HCT116 (cell line): ENCODE data around the gene GCK. TPM values are rescaled to one million over a fixed set of nuclear protein-coding genes. Genes with fewer than 3 reads are reported as not detected.
A peak's percentile ranks its signal among the peaks of the same experiment; 100 is the strongest.

Experiments
- ATAC-seq: fragments of 200-7000 bp; cut with Tn5 transposase; 2 replicates; pipeline ENCODE4 v1.9.1; 2020; ENCODE audit warnings: mild to moderate bottlenecking, moderate library complexity
- BruUV-seq: library from RNA; stranded (reverse); fragments of 400-500 nt; replicated peaks from 2 replicates; lab custom pipeline; 2021; lab: Mats Ljungman, UMichigan
- CTCF ChIA-PET: fragments of 300-600 bp; sonication (Branson Sonifier 250); formaldehyde crosslinking; loops from one replicate; lab custom pipeline; 2021; ENCODE audit warnings: antibody characterized with exemption; lab: Charles Lee
- POLR2A ChIA-PET: fragments of 300-600, 350-600 bp; sonication (Branson Sonifier 250); formaldehyde crosslinking; loops from one replicate; lab custom pipeline; 2021; ENCODE audit warnings: antibody characterized with exemption; lab: Charles Lee
- RAD21 ChIA-PET, 2 experiments: fragments of 300-600 bp; sonication (Branson Sonifier 250); formaldehyde crosslinking; loops; one replicate each; lab custom pipeline; 2023; ENCODE audit warnings: low total read pairs in 2 of 2; ENCODE audit not compliant: uncharacterized antibody in 2 of 2, unreplicated experiment in 2 of 2, low non-redundant PET in 1 of 2; lab: Charles Lee
- DNase-seq: peaks from one replicate; pipeline ENCODE4 v3.0.0-alpha.2; 2010; ENCODE audit warnings: low read depth, low spot score
- H2AFZ ChIP-seq: fragments of 200-600 bp; shearing (Covaris generic), sonication (generic); 2 replicates; pipeline ENCODE4 v1.6.1; 2017; ENCODE audit warnings: low read depth, mixed run types, mixed read lengths, antibody characterized with exemption, low read length; ENCODE audit not compliant: poor library complexity, severe bottlenecking
- H3K27ac ChIP-seq: 2 replicates; pipeline ENCODE4 v1.5.1; 2012; ENCODE audit warnings: low read depth, low read length
- H3K27me3 ChIP-seq: fragments of 200-600 bp; sonication (generic); 2 replicates; pipeline ENCODE4 v1.6.1; 2016; ENCODE audit warnings: mixed run types, low read length, mixed read lengths; ENCODE audit not compliant: insufficient read depth
- H3K36me3 ChIP-seq, 2 experiments: fragments of 200-500 bp in 1 of 2; fragments of 200-600 bp in 1 of 2; sonication (Bioruptor generic) in 1 of 2; sonication (generic) in 1 of 2; 2 replicates each; pipeline versions ENCODE4 v1.5.1 to v1.6.1; 2014 to 2016; ENCODE audit warnings: low read length in 2 of 2, inconsistent platforms in 1 of 2, mixed read lengths in 1 of 2, mixed run types in 1 of 2; ENCODE audit not compliant: insufficient read depth in 2 of 2, control insufficient read depth in 1 of 2
- H3K4me1 ChIP-seq, 2 experiments: fragments of 200-600 bp in 1 of 2; sonication (generic) in 1 of 2; 2 replicates each; pipeline versions ENCODE4 v1.5.1 to v1.6.1; 2012 to 2017; ENCODE audit warnings: low read length in 2 of 2, inconsistent platforms in 1 of 2, mild to moderate bottlenecking in 1 of 2, mixed read lengths in 1 of 2, mixed run types in 1 of 2, moderate library complexity in 1 of 2; ENCODE audit not compliant: insufficient read depth in 2 of 2, control insufficient read depth in 1 of 2
- H3K4me2 ChIP-seq: fragments of 200-600 bp; sonication (generic); 2 replicates; pipeline ENCODE4 v1.6.1; 2017; ENCODE audit warnings: mixed run types, low read length, mixed read lengths
- H3K4me3 ChIP-seq, 2 experiments: fragments of 200-600 bp in 1 of 2; sonication (generic) in 1 of 2; replicated peaks in 1 of 2; 2 replicates each; pipeline ENCODE4 v1.5.1; 2011 to 2016; ENCODE audit warnings: low read length in 2 of 2, control low read depth in 1 of 2, low read depth in 1 of 2, mild to moderate bottlenecking in 1 of 2, mixed read lengths in 1 of 2, mixed run types in 1 of 2
- H3K79me2 ChIP-seq: fragments of 200-600 bp; sonication (generic); 2 replicates; pipeline ENCODE4 v1.6.1; 2017; ENCODE audit warnings: mild to moderate bottlenecking, mixed run types, low read length, moderate library complexity, mixed read lengths; ENCODE audit not compliant: insufficient read depth
- H3K9ac ChIP-seq: fragments of 200-600 bp; sonication (generic); 2 replicates; pipeline ENCODE4 v1.6.1; 2016; ENCODE audit warnings: low read length, mixed read lengths
- H3K9me2 ChIP-seq: fragments of 200-600 bp; sonication (generic), shearing (Covaris generic); 2 replicates; pipeline ENCODE4 v1.6.1; 2017; ENCODE audit warnings: mixed run types, mild to moderate bottlenecking, moderate library complexity; ENCODE audit not compliant: insufficient read depth
- H3K9me3 ChIP-seq, 2 experiments: fragments of 200-500 bp in 1 of 2; fragments of 200-600 bp in 1 of 2; sonication (Bioruptor generic) in 1 of 2; sonication (generic) in 1 of 2; 2 replicates each; pipeline ENCODE4 v1.6.1; 2014 to 2017; ENCODE audit warnings: low read length in 2 of 2, mixed read lengths in 2 of 2, inconsistent platforms in 1 of 2, low read depth in 1 of 2, mild to moderate bottlenecking in 1 of 2, mixed run types in 1 of 2, moderate library complexity in 1 of 2; ENCODE audit not compliant: control insufficient read depth in 1 of 2, insufficient read depth in 1 of 2
- H4K20me1 ChIP-seq: fragments of 200-600 bp; sonication (generic), shearing (Covaris generic); 2 replicates; pipeline ENCODE4 v1.6.1; 2017; ENCODE audit warnings: mixed run types, mild to moderate bottlenecking, moderate library complexity; ENCODE audit not compliant: insufficient read depth
- CBX3 ChIP-seq: IDR thresholded peaks from 2 replicates; pipeline ENCODE4 v1.6.1; 2012; ENCODE audit warnings: low read depth
- CEBPB ChIP-seq: IDR thresholded peaks from 2 replicates; pipeline ENCODE4 v1.6.1; 2012; ENCODE audit warnings: low read depth
- EGR1 ChIP-seq: IDR thresholded peaks from 2 replicates; pipeline ENCODE4 v1.6.1; 2012; ENCODE audit warnings: low read depth
- ELF1 ChIP-seq: IDR thresholded peaks from 2 replicates; pipeline ENCODE4 v1.6.1; 2012; ENCODE audit warnings: low read depth, borderline replicate concordance
- EZH2 ChIP-seq: fragments of 200-600 bp; sonication (generic); IDR thresholded peaks from 2 replicates; pipeline ENCODE4 v1.6.1; 2017; ENCODE audit warnings: antibody characterized with exemption, mixed run types
- FOSL1 ChIP-seq: IDR thresholded peaks from 2 replicates; pipeline ENCODE4 v1.6.1; 2012; ENCODE audit warnings: low read depth
- RAD21 ChIP-seq: IDR thresholded peaks from 2 replicates; pipeline ENCODE4 v1.6.1; 2012; ENCODE audit warnings: low read depth, mild to moderate bottlenecking
- SRF ChIP-seq: IDR thresholded peaks from 2 replicates; pipeline ENCODE4 v1.6.1; 2012; ENCODE audit warnings: low read depth
- YY1 ChIP-seq: IDR thresholded peaks from 2 replicates; pipeline ENCODE4 v1.6.1; 2011; ENCODE audit warnings: low read length, low read depth, moderate library complexity, mild to moderate bottlenecking; ENCODE audit not compliant: insufficient replicate concordance; ENCODE audit errors: extremely low read depth
- ZFX ChIP-seq: fragments of 450-650 bp; IDR thresholded peaks from 2 replicates; pipeline ENCODE4 v1.6.1; 2017
- intact Hi-C: fragments of 100-400 bp; cut with micrococcal nuclease; formaldehyde crosslinking; loops from 2 replicates; pipeline ENCODE4 v1.10.0; 2022
- total RNA-seq: library from RNA; stranded (reverse); gene quantifications from one replicate; pipeline ENCODE4 v1.2.1, GENCODE V29; 2021; ENCODE audit not compliant: unreplicated experiment
- TF ChIP-seq, protein P1 (sequence below), 3 experiments: fragments of 200-600 bp in 1 of 3; sonication (generic) in 1 of 3; IDR thresholded peaks in 2 of 3; conservative IDR thresholded peaks in 1 of 3; 2 replicates each; pipeline ENCODE4 v1.5.1; 2012 to 2017; ENCODE audit warnings: low read depth in 2 of 3, low read length in 2 of 3, antibody characterized with exemption in 1 of 3, borderline replicate concordance in 1 of 3, control low read depth in 1 of 3, mild to moderate bottlenecking in 1 of 3, mixed read lengths in 1 of 3, mixed run types in 1 of 3, moderate library complexity in 1 of 3; ENCODE audit not compliant: insufficient read depth in 1 of 3
- TF ChIP-seq, protein P2 (sequence below): IDR thresholded peaks from 2 replicates; pipeline ENCODE4 v1.6.1; 2011; ENCODE audit warnings: mild to moderate bottlenecking, low read length, moderate library complexity; ENCODE audit not compliant: insufficient replicate concordance; ENCODE audit errors: extremely low read depth
- TF ChIP-seq, protein P3 (sequence below): IDR thresholded peaks from 2 replicates; pipeline ENCODE4 v1.6.1; 2012
- TF ChIP-seq, protein P4 (sequence below): IDR thresholded peaks from 2 replicates; pipeline ENCODE4 v1.6.1; 2012

The GCK gene
- total RNA-seq, 1 experiment from 2014 or later, result 0.34 TPM

DNA sequence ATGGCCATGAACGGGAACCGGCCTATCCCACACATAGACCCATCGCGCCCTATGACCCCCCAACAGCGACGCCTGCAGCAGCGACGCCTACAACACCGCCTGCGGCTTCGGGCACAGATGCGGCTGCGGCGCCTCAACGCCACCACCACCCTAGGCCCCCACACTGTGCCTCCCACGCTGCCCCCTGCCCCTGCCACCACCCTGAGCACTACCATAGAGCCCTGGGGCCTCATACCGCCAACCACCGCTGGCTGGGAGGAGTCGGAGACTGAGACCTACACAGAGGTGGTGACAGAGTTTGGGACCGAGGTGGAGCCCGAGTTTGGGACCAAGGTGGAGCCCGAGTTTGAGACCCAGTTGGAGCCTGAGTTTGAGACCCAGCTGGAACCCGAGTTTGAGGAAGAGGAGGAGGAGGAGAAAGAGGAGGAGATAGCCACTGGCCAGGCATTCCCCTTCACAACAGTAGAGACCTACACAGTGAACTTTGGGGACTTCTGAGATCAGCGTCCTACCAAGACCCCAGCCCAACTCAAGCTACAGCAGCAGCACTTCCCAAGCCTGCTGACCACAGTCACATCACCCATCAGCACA, 75.4 kb downstream of the GCK start:
- Histone ChIP-seq H3K36me3 (peaks cover 14 to 22% of the 10 kb centered on the region in 2 experiments; a peak in 3 of 4 replicates), H3K27ac (no peak overlapping the region), H3K9me3 (no peaks in the 10 kb centered on the region), H2AFZ (no peak overlapping the region), H3K4me3 (no peak overlapping the region), H3K9me2 (no peaks in the 10 kb centered on the region), H3K79me2 (peaks cover 4% of the 10 kb centered on the region; the same call in 1 of the 2 replicates), H3K9ac (no peak overlapping the region), H4K20me1 (no peaks in the 10 kb centered on the region), H3K4me1 (no peaks in the 10 kb centered on the region), H3K4me2 (no peak overlapping the region), H3K27me3 (no peaks in the 10 kb centered on the region)
- 0 out of 2 replicates have a peak, but pooled peaks have one; percentile 9 for ATAC-seq
- BruUV-seq, result no TSS peak
- RAD21 ChIA-PET, result no interaction called here
- intact Hi-C loops, result no loop called here
- DNase-seq, result no peak
- POLR2A ChIA-PET, result no interaction called here
- CTCF ChIA-PET, result no interaction called here
- TF ChIP-seq, protein P1, sequence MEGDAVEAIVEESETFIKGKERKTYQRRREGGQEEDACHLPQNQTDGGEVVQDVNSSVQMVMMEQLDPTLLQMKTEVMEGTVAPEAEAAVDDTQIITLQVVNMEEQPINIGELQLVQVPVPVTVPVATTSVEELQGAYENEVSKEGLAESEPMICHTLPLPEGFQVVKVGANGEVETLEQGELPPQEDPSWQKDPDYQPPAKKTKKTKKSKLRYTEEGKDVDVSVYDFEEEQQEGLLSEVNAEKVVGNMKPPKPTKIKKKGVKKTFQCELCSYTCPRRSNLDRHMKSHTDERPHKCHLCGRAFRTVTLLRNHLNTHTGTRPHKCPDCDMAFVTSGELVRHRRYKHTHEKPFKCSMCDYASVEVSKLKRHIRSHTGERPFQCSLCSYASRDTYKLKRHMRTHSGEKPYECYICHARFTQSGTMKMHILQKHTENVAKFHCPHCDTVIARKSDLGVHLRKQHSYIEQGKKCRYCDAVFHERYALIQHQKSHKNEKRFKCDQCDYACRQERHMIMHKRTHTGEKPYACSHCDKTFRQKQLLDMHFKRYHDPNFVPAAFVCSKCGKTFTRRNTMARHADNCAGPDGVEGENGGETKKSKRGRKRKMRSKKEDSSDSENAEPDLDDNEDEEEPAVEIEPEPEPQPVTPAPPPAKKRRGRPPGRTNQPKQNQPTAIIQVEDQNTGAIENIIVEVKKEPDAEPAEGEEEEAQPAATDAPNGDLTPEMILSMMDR (IDR thresholded peaks at IDR 0.05 in 2 of 3, conservative IDR thresholded peaks at IDR 0.05 in 1 of 3; ENCODE audit: borderline replicate concordance in 1 of 3, insufficient read depth in 1 of 3, low read depth in 2 of 3, low read length in 2 of 3), result no peak
- TF ChIP-seq RAD21 (no peak), FOSL1 (no peak), ELF1 (no peak), EZH2 (no peak), EGR1 (no peak), YY1 (no peak), ZFX (no peak), SRF (no peak), CBX3 (no peak), CEBPB (no peak)
- TF ChIP-seq, protein P2, sequence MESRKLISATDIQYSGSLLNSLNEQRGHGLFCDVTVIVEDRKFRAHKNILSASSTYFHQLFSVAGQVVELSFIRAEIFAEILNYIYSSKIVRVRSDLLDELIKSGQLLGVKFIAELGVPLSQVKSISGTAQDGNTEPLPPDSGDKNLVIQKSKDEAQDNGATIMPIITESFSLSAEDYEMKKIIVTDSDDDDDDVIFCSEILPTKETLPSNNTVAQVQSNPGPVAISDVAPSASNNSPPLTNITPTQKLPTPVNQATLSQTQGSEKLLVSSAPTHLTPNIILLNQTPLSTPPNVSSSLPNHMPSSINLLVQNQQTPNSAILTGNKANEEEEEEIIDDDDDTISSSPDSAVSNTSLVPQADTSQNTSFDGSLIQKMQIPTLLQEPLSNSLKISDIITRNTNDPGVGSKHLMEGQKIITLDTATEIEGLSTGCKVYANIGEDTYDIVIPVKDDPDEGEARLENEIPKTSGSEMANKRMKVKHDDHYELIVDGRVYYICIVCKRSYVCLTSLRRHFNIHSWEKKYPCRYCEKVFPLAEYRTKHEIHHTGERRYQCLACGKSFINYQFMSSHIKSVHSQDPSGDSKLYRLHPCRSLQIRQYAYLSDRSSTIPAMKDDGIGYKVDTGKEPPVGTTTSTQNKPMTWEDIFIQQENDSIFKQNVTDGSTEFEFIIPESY, result no peak
- TF ChIP-seq, protein P3, sequence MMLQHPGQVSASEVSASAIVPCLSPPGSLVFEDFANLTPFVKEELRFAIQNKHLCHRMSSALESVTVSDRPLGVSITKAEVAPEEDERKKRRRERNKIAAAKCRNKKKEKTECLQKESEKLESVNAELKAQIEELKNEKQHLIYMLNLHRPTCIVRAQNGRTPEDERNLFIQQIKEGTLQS, result no peak
- TF ChIP-seq, protein P4, sequence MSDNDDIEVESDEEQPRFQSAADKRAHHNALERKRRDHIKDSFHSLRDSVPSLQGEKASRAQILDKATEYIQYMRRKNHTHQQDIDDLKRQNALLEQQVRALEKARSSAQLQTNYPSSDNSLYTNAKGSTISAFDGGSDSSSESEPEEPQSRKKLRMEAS, result no peak
